ENCODE data around the gene C10orf95.

Gene C10orf95

GRCh38 chr10:102426803-102427287, 24.5 kb downstream of the C10orf95 start:
- no peak for TF ChIP-seq CTCF (IDR thresholded peaks at IDR 0.05)

- TF ChIP-seq CTCF (IDR thresholded peaks at IDR 0.05), result no peak
Observed at GRCh38 chr10:102425444-102425843, 25.9 kb downstream of the C10orf95 start.

GRCh38 chr10:102424916-102425315, 26.4 kb downstream of the C10orf95 start:
- no peak for TF ChIP-seq CTCF (IDR thresholded peaks at IDR 0.05)

GRCh38 chr10:102424145-102424544, 27.2 kb downstream of the C10orf95 start:
- TF ChIP-seq CTCF (IDR thresholded peaks at IDR 0.05), result no peak

- no peak for TF ChIP-seq CTCF (IDR thresholded peaks at IDR 0.05)
Observed at GRCh38 chr10:102423372-102423968, 27.9 kb downstream of the C10orf95 start.

- TF ChIP-seq CTCF (IDR thresholded peaks at IDR 0.05), result peak; percentile 90
Observed at GRCh38 chr10:102422545-102423129, 28.7 kb downstream of the C10orf95 start.

GRCh38 chr10:102421757-102422512, 29.4 kb downstream of the C10orf95 start:
- no peak for TF ChIP-seq CTCF (IDR thresholded peaks at IDR 0.05)

Measured in LNCAP (cell line).